GM23248 (cell line): ENCODE data around the gene RIPK3. TPM values are rescaled to one million over a fixed set of nuclear protein-coding genes. Genes with fewer than 3 reads are reported as not detected.

ENCODE experiments used
- DNase-seq: peaks from one replicate; pipeline ENCODE4 v3.0.0-alpha.2; 2015
- H2AFZ ChIP-seq: fragments of 200-600 bp; sonication (generic); 2 replicates; pipeline ENCODE4 v1.6.1; 2016; ENCODE audit warnings: antibody characterized with exemption
- H3F3A ChIP-seq: fragments of 200-600 bp; sonication (generic); 2 replicates; pipeline ENCODE4 v1.6.1; 2016; ENCODE audit warnings: mild to moderate bottlenecking, antibody characterized with exemption, mixed run types; ENCODE audit not compliant: insufficient read depth
- H3K27ac ChIP-seq: fragments of 200-600 bp; sonication (generic); 2 replicates; pipeline ENCODE4 v1.5.1; 2016; ENCODE audit warnings: mild to moderate bottlenecking
- H3K27me3 ChIP-seq: fragments of 200-600 bp; sonication (generic); replicated peaks from 2 replicates; pipeline ENCODE4 v1.6.1; 2016; ENCODE audit warnings: mild to moderate bottlenecking; ENCODE audit not compliant: insufficient read depth
- H3K36me3 ChIP-seq: fragments of 200-600 bp; sonication (generic); 2 replicates; pipeline ENCODE4 v1.6.1; 2016; ENCODE audit warnings: low read depth, mild to moderate bottlenecking
- H3K4me1 ChIP-seq: fragments of 200-600 bp; sonication (generic); 2 replicates; pipeline ENCODE4 v1.6.1; 2016; ENCODE audit warnings: mild to moderate bottlenecking; ENCODE audit not compliant: insufficient read depth
- H3K4me2 ChIP-seq: fragments of 200-600 bp; sonication (generic); one replicate; pipeline ENCODE4 v1.6.1; 2016; ENCODE audit warnings: mild to moderate bottlenecking; ENCODE audit not compliant: unreplicated experiment
- H3K4me3 ChIP-seq: fragments of 200-600 bp; sonication (generic); 2 replicates; pipeline ENCODE4 v1.5.1; 2016; ENCODE audit warnings: mild to moderate bottlenecking
- H3K79me2 ChIP-seq: fragments of 200-600 bp; sonication (generic); 2 replicates; pipeline ENCODE4 v1.6.1; 2016; ENCODE audit warnings: mild to moderate bottlenecking; ENCODE audit not compliant: insufficient read depth
- H3K9ac ChIP-seq: fragments of 200-600 bp; sonication (generic); 2 replicates; pipeline ENCODE4 v1.6.1; 2016; ENCODE audit warnings: mild to moderate bottlenecking
- H3K9me2 ChIP-seq: fragments of 200-600 bp; sonication (generic); 2 replicates; pipeline ENCODE4 v1.6.1; 2016; ENCODE audit warnings: mixed run types, mild to moderate bottlenecking, moderate library complexity; ENCODE audit not compliant: insufficient read depth
- H3K9me3 ChIP-seq: fragments of 200-600 bp; sonication (generic); one replicate; pipeline ENCODE4 v1.6.1; 2017; ENCODE audit warnings: low read depth
- H4K20me1 ChIP-seq: fragments of 200-600 bp; sonication (generic); 2 replicates; pipeline ENCODE4 v1.6.0; 2016; ENCODE audit not compliant: insufficient read depth
- EZH2 ChIP-seq: fragments of 200-600 bp; sonication (generic); IDR thresholded peaks from 2 replicates; pipeline ENCODE4 v1.6.1; 2018; ENCODE audit warnings: antibody characterized with exemption, mild to moderate bottlenecking; ENCODE audit not compliant: insufficient read depth, poor library complexity, severe bottlenecking
- EZH2phosphoT487 ChIP-seq: fragments of 200-600 bp; sonication (generic); IDR thresholded peaks from 2 replicates; pipeline ENCODE4 v1.6.1; 2018; ENCODE audit warnings: antibody characterized with exemption, moderate library complexity, mild to moderate bottlenecking, low read depth; ENCODE audit not compliant: insufficient read depth
- WGBS, 2 experiments: methylation state at CpG; one replicate each; pipeline ENCODE4 v1.1.6; 2015 to 2017; ENCODE audit warnings: low lambda C conversion rate in 2 of 2, low coverage in 1 of 2; ENCODE audit errors: missing lambda C conversion rate in 2 of 2; 5-methylcytosine and 5-hydroxymethylcytosine counted together
- in situ Hi-C: fragments of 300-500 bp; cut with MboI; formaldehyde crosslinking; loops from 2 replicates; pipeline ENCODE4 v1.15.0; 2020
- polyA plus RNA-seq: library from polyadenylated mRNA; unstranded; fragments of >200 nt; fragmentation: Nextera tagmentation; extraction: Ambion mirVana; gene quantifications from 2 replicates; pipeline ENCODE4 v1.2.1, GENCODE V29; 2016
- total RNA-seq: library from RNA; depleted of rRNA; stranded (reverse); fragments of >200 nt; shearing (Covaris generic); gene quantifications from 2 replicates; pipeline ENCODE4 v1.2.3, GENCODE V29; 2014

Gene RIPK3
- total and polyA plus RNA-seq, 2 experiments from 2014 or later, result 2.2 to 5.1 TPM

DNA sequence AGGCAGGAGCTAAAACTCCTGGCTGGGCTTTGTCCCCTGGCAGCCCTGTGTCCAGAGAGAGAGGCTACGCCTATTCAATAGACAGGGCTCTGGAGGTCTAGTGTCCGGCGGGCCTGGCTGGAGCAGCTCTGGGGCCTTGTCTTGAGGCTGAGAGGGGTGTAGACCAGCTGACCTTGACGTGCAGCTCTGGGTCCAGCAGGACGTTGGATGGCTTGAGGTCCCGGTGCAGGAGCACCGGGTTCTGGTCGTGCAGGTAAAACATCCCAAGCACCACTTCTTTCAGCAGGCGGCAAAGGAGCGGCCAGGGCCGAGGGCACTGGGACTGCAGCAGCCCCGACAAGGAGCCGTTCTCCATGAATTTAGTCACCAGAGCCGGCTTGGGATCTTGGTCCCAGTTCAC lies 948 bp downstream of the RIPK3 start:
- no peaks in the 10 kb centered on the region for H3F3A ChIP-seq
- no peaks in the 10 kb centered on the region for H3K27me3 ChIP-seq
- peak overlapping the region; percentile 73 for H3K4me3 ChIP-seq
- H2AFZ ChIP-seq, result peak overlapping the region; percentile 90; the same call in 1 of the 2 replicates
- no peaks in the 10 kb centered on the region for H4K20me1 ChIP-seq
- TF ChIP-seq EZH2phosphoT487 (no peak), EZH2 (no peak)
- no peaks in the 10 kb centered on the region for H3K9me2 ChIP-seq
- H3K36me3 ChIP-seq, result no peaks in the 10 kb centered on the region
- H3K79me2 ChIP-seq, result no peaks in the 10 kb centered on the region
- H3K9ac ChIP-seq, result no peak overlapping the region
- no peak overlapping the region for H3K27ac ChIP-seq
- H3K4me1 ChIP-seq, result peaks cover 6% of the 10 kb centered on the region; the same call in 1 of the 2 replicates
- in situ Hi-C loops, result loop anchor here (5.0 kb wide), 1 partner anchor 98 kb away; no protein-coding TSS in a partner anchor
- 73 to 81% methylated on average over 14 of the region's 14 CpGs for WGBS, 2 experiments
- H3K9me3 ChIP-seq, result no peaks in the 10 kb centered on the region
- no peak for DNase-seq
- peak overlapping the region; percentile 83 for H3K4me2 ChIP-seq

- no peaks in the 10 kb centered on the region for H4K20me1 ChIP-seq
- in situ Hi-C loops, result loop anchor here (5.0 kb wide), 1 partner anchor 100 kb away; no protein-coding TSS in a partner anchor
- no peaks in the 10 kb centered on the region for H3K27me3 ChIP-seq
- no peaks in the 10 kb centered on the region for H3K9me2 ChIP-seq
- H3K36me3 ChIP-seq, result no peaks in the 10 kb centered on the region
- H3K79me2 ChIP-seq, result no peaks in the 10 kb centered on the region
- no peak overlapping the region for H3K9ac ChIP-seq
- no peak overlapping the region for H3K4me2 ChIP-seq
- no peaks in the 10 kb centered on the region for H3K9me3 ChIP-seq
- no peaks in the 10 kb centered on the region for H3F3A ChIP-seq
- WGBS, 2 experiments, result 88 to 92% methylated on average over 8 of the region's 8 CpGs
- H3K4me3 ChIP-seq, result no peak overlapping the region
- no peak overlapping the region for H3K27ac ChIP-seq
- peaks cover 7% of the 10 kb centered on the region; the same call in 1 of the 2 replicates for H3K4me1 ChIP-seq
- no peak for TF ChIP-seq EZH2
- TF ChIP-seq EZH2phosphoT487, result no peak
- H2AFZ ChIP-seq, result no peak overlapping the region
- DNase-seq, result no peak
Observed at GRCh38 chr14:24337824-24338175, 2.0 kb downstream of the RIPK3 start.

DNA sequence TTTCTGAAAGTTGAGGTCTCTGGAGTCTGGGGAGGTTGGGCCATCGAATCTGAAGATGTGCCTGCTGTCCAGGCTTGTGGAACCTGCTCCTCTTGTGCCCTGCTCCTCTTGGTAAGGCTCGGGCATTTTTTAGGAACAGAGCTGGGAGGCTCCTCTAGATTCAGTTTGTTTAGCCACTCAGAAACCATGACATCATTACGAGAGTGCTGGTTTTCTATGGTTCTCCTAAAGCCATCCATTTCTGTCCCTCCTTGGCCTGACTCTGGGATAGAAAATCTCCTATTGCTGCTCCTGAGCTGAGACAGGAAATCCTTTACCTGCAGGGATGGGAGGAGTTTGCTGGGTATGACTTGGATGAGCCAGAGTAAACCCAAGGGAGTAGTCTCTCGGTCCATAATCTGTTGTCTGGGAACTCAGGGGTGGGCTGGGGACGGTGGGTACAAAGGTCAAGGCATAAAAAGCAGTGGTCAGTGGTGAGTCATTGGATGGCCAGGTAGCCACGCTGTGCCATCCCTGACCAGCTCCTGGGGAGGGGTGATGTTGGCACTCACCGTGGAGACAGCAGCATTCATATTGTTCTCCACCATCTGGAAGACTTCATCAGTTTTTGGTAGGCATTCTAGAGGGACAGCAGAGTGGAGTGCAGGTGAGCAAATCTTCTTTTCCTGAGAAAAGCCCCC lies 2.5 kb downstream of the RIPK3 start:
- DNase-seq, result no peak
- H3F3A ChIP-seq, result no peaks in the 10 kb centered on the region
- no peak overlapping the region for H3K4me2 ChIP-seq
- no peaks in the 10 kb centered on the region for H3K79me2 ChIP-seq
- H3K9ac ChIP-seq, result no peak overlapping the region
- no peak overlapping the region for H3K27ac ChIP-seq
- peaks cover 7% of the 10 kb centered on the region; the same call in 1 of the 2 replicates for H3K4me1 ChIP-seq
- TF ChIP-seq EZH2 (no peak), EZH2phosphoT487 (no peak)
- no peaks in the 10 kb centered on the region for H3K36me3 ChIP-seq
- H3K27me3 ChIP-seq, result no peaks in the 10 kb centered on the region
- H3K9me3 ChIP-seq, result no peaks in the 10 kb centered on the region
- no peaks in the 10 kb centered on the region for H4K20me1 ChIP-seq
- H2AFZ ChIP-seq, result no peak overlapping the region
- in situ Hi-C loops, result loop anchor here (5.0 kb wide), 1 partner anchor 100 kb away; no protein-coding TSS in a partner anchor
- no peak overlapping the region for H3K4me3 ChIP-seq
- no peaks in the 10 kb centered on the region for H3K9me2 ChIP-seq
- WGBS, 2 experiments, result 81 to 84% methylated on average over 7 of the region's 7 CpGs

GRCh38 chr14:24335461-24336171 lies 4.2 kb downstream of the RIPK3 start:
- in situ Hi-C loops, result loop anchor here (5.0 kb wide), 1 partner anchor 102 kb away; no protein-coding TSS in a partner anchor
- Histone ChIP-seq H3K27ac (no peak overlapping the region), H3K4me1 (peaks cover 7% of the 10 kb centered on the region; the same call in 1 of the 2 replicates), H3K79me2 (no peaks in the 10 kb centered on the region), H3K9me2 (no peaks in the 10 kb centered on the region), H3F3A (no peaks in the 10 kb centered on the region), H4K20me1 (no peaks in the 10 kb centered on the region), H3K9ac (no peak overlapping the region), H3K9me3 (no peaks in the 10 kb centered on the region), H3K4me3 (no peak overlapping the region), H2AFZ (no peak overlapping the region), H3K27me3 (no peaks in the 10 kb centered on the region), H3K4me2 (no peak overlapping the region), H3K36me3 (no peaks in the 10 kb centered on the region)
- TF ChIP-seq EZH2, result no peak
- TF ChIP-seq EZH2phosphoT487, result no peak
- DNase-seq, result no peak
- WGBS, 2 experiments, result 86 to 88% methylated on average over 11 to 12 of the region's 12 CpGs
